OCI-LY3 (cell line): ENCODE results near the gene BRPF3.

Source experiments
- CTCF ChIP-seq: fragments of 200-600, 300-600 bp; sonication (generic); IDR thresholded peaks from 2 replicates; pipeline ENCODE4 v1.5.1; 2014; ENCODE audit warnings: antibody characterized with exemption, low read length, low read depth
- EZH2phosphoT487 ChIP-seq: fragments of 200-600 bp; shearing (Covaris generic); IDR thresholded peaks from 2 replicates; pipeline ENCODE4 v1.6.1; 2018; ENCODE audit warnings: antibody characterized with exemption, mixed run types, low read depth

DNA sequence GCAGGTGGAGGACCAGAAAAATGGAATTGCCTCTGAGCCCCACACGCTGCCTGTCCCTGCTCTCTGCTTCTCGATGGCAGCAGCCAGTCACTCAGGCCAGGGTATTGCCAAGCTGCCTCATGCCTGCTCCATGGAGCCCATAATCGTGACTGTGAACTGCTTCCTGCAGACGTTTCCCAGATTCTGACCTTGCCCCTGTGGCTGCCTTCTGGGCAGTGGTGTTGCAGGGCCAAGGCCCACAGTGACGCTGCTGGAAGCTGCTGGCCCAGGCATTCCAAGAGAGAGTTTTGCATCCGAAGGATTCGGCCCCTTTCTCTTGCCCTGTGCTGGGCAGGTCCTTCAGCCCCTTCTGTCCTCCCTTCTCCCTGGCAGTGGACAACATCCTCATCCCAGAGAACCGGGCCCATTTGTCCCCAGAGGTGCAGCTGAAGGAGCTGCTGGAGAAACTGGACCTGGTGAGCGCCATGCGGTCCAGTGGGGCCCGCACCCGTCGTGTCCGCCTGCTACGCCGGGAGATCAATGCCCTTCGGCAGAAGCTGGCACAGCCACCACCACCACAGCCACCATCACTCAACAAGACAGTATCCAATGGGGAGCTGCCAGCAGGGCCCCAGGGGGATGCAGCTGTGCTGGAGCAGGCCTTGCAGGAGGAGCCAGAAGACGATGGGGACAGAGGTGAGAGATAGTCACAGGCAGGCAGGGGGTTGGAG lies 14.5 kb downstream of the BRPF3 start:
- no peak for TF ChIP-seq CTCF
- no peak for TF ChIP-seq EZH2phosphoT487
